Fibroblast of the aortic adventitia (primary cell): ENCODE measurements around the gene TMEM271. TPM values are rescaled to one million over a fixed set of nuclear protein-coding genes. Genes with fewer than 3 reads are reported as not detected.
"Not testable (repeated sequence)": the region's sequence is repeated elsewhere in the genome, so short reads cannot be mapped to it uniquely, and the experiment has no call there.

ENCODE experiments used
- DNase-seq: peaks from one replicate; pipeline ENCODE4 v3.0.0-alpha.2; 2010; ENCODE audit warnings: low read depth
- H3K4me3 ChIP-seq: 2 replicates; pipeline ENCODE4 v1.5.1; 2011; ENCODE audit warnings: low read depth, mild to moderate bottlenecking, control low read depth, low read length, moderate library complexity
- CTCF ChIP-seq: IDR thresholded peaks from 2 replicates; pipeline ENCODE4 v1.5.1; 2011; ENCODE audit warnings: mild to moderate bottlenecking, low read length, control low read depth, inconsistent platforms; ENCODE audit not compliant: insufficient read depth
- total RNA-seq: library from RNA; depleted of rRNA; stranded (reverse); fragments of >200 nt; gene quantifications from 2 replicates; pipeline ENCODE4 v1.2.3, GENCODE V29; 2012; ENCODE audit warnings: low replicate concordance

TMEM271 gene
- total RNA-seq, 1 donor = not detected

- TF ChIP-seq CTCF = no peak
- no peak overlapping the region for H3K4me3 ChIP-seq
- DNase-seq = no peak
These were observed 24.9 kb upstream of the TMEM271 start for GRCh38 chr4:600850-601515.

- H3K4me3 ChIP-seq = no peak overlapping the region
- no peak for TF ChIP-seq CTCF
- no peak for DNase-seq
These were observed 24.1 kb upstream of the TMEM271 start for GRCh38 chr4:600166-600565.

- H3K4me3 ChIP-seq = no peak overlapping the region
- DNase-seq = no peak
- no peak for TF ChIP-seq CTCF
These were observed 22.8 kb upstream of the TMEM271 start for GRCh38 chr4:598925-599324.

GRCh38 chr4:592825-593520 is 16.9 kb upstream of the TMEM271 start:
- no peak overlapping the region for H3K4me3 ChIP-seq
- no peak for DNase-seq
- no peak for TF ChIP-seq CTCF

GRCh38 chr4:592178-592577 is 16.1 kb upstream of the TMEM271 start:
- not testable (repeated sequence) for DNase-seq, H3K4me3 ChIP-seq

GRCh38 chr4:590313-590841 is 14.3 kb upstream of the TMEM271 start:
- no peak overlapping the region for H3K4me3 ChIP-seq
- no peak for DNase-seq
- no peak for TF ChIP-seq CTCF

GRCh38 chr4:589219-589963 is 13.3 kb upstream of the TMEM271 start:
- no peak for TF ChIP-seq CTCF
- no peak for DNase-seq
- no peak overlapping the region for H3K4me3 ChIP-seq
